ENCODE results near the gene RETREG3. TPM values are rescaled to one million over a fixed set of nuclear protein-coding genes. Genes with fewer than 3 reads are reported as not detected.
A peak's percentile ranks its signal among the peaks of the same experiment; 100 is the strongest.
"Not testable (repeated sequence)": the region's sequence is repeated elsewhere in the genome, so short reads cannot be mapped to it uniquely, and the experiment has no call there.

RETREG3 gene
- polyA plus RNA-seq, 4 donors = 8.4 to 42.3 (median 17.0) TPM

DNA sequence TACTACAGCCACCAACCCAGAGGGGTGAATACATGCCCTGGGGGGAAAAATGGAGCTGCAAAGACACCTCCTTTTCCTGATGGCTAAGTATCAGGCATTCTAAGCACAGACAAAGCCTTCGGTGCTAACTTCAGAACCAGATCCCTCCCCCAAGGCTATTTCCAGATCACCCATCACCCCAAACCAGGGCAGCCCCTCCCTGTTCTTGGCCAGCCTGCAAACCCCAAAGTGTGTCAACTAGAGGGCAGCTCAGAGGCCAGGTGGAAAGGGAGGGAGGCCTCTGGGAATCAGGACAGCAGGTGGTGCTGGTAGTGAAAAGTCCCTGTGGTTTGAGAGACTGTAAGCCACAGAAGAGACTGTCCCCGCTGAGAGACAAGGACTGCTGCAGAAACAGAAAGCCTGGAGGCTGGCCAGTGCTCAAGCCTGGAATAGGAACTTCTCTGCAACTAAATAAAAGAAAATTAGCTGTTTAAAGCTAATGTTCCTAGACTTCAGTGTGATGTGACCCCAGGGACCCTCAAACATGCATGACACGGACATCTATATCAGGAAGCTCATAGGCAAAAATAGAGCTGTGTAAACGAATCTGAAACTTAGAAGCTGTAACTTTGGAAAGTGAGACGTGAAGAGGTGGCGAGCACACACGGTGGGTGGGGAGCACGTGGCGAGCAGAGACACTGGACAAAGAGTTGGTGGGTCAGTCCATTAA, 9.4 kb upstream of the RETREG3 start:
- no peaks in the 10 kb centered on the region for H3K27me3 ChIP-seq (ENCODE audit: control insufficient read depth in 3 of 3, insufficient read depth in 3 of 3, low read length in 3 of 3)
- no peak overlapping the region for H3K4me3 ChIP-seq (ENCODE audit: low read depth in 1 of 3, low read length in 3 of 3)
- peak overlapping the region in 1 of 3 donors; percentile 14 for H3K27ac ChIP-seq (ENCODE audit: low read depth in 1 of 3, low read length in 2 of 3)
- DNase-seq (peak; percentile 34 to 76), FAIRE-seq (no peak)
- peaks cover 8 to 23% (median 9%) of the 10 kb centered on the region in 3 donors for H3K36me3 ChIP-seq (ENCODE audit: control insufficient read depth in 3 of 3, insufficient read depth in 2 of 3, low read depth in 1 of 3, low read length in 3 of 3)
- no peaks in the 10 kb centered on the region for H3K9me3 ChIP-seq (ENCODE audit: control insufficient read depth in 2 of 2, insufficient read depth in 1 of 2, low read depth in 1 of 2, low read length in 1 of 2)
- 15 to 26% (median 19%) methylated on average over 9 of the region's 9 CpGs for WGBS, 3 donors
- peaks cover 0 to 5% (median 0%) of the 10 kb centered on the region in 3 donors for H3K4me1 ChIP-seq (ENCODE audit: control insufficient read depth in 3 of 3, insufficient read depth in 2 of 3, low read depth in 1 of 3, low read length in 2 of 3)

DNA sequence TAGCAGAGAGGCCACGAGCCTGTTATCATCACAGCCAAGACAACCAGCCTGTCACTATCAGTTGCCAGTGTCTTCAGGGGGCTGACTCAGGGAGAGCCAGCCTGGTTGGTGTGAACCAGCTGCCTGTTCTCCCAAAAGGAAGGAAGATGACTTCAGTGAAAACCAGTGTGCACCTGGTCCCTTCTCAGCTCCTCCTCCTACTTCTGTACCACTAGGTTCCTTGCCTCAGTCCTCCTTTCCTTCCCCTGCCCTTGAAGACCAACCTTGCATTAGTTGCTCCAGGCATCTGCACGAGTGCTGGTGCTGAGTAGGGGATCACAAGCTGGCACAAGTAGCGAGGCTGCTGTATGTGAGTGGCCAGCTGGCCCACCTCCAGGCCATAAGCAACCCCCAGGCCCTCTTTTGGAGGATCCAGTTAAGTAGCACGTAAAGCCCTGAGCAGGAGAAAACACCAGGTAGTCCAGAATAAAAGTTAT, 8.8 kb upstream of the RETREG3 start:
- peak overlapping the region in 1 of 3 donors; percentile 4 for H3K27ac ChIP-seq (ENCODE audit: low read depth in 1 of 3, low read length in 2 of 3)
- WGBS, 3 donors = 61 to 72% (median 71%) methylated on average over 4 of the region's 4 CpGs
- no peak overlapping the region for H3K4me3 ChIP-seq (ENCODE audit: low read depth in 1 of 3, low read length in 3 of 3)
- H3K36me3 ChIP-seq (ENCODE audit: control insufficient read depth in 3 of 3, insufficient read depth in 2 of 3, low read depth in 1 of 3, low read length in 3 of 3) = peaks cover 8 to 29% (median 15%) of the 10 kb centered on the region in 3 donors
- H3K4me1 ChIP-seq (ENCODE audit: control insufficient read depth in 3 of 3, insufficient read depth in 2 of 3, low read depth in 1 of 3, low read length in 2 of 3) = peaks cover 0 to 5% (median 0%) of the 10 kb centered on the region in 3 donors
- DNase-seq (no peak), FAIRE-seq (no peak)
- no peaks in the 10 kb centered on the region for H3K9me3 ChIP-seq (ENCODE audit: control insufficient read depth in 2 of 2, insufficient read depth in 1 of 2, low read depth in 1 of 2, low read length in 1 of 2)
- no peaks in the 10 kb centered on the region for H3K27me3 ChIP-seq (ENCODE audit: control insufficient read depth in 3 of 3, insufficient read depth in 3 of 3, low read length in 3 of 3)

DNA sequence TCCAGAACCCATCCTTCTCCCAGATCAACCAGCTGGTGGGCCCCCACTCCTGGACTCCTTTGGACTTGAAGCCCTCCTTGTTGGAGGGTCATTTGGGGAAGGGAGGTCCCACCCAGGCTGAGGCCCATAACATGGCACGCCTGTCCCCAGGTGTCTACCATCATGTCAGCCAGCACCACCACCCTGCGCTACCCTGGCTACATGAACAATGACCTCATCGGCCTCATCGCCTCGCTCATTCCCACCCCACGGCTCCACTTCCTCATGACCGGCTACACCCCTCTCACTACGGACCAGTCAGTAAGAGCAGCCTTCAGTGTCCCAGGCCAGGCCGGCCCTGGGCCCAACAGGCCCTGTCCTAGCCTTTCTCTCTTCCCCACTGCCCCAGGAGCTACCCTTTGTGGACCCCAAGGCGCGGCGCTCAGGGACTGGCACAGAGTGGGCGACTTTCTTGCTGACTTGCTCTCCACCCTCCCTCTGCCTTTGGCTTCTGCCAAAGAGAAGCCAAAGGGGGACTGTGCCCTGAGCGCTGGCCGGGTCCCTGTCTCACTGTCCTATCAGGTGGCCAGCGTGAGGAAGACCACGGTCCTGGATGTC, 4.6 kb upstream of the RETREG3 start:
- no peaks in the 10 kb centered on the region for H3K27me3 ChIP-seq (ENCODE audit: control insufficient read depth in 3 of 3, insufficient read depth in 3 of 3, low read length in 3 of 3)
- no peak overlapping the region for H3K4me3 ChIP-seq (ENCODE audit: low read depth in 1 of 3, low read length in 3 of 3)
- H3K9me3 ChIP-seq (ENCODE audit: control insufficient read depth in 2 of 2, insufficient read depth in 1 of 2, low read depth in 1 of 2, low read length in 1 of 2) = no peaks in the 10 kb centered on the region
- H3K4me1 ChIP-seq (ENCODE audit: control insufficient read depth in 3 of 3, insufficient read depth in 2 of 3, low read depth in 1 of 3, low read length in 2 of 3) = peaks cover 0 to 10% (median 2%) of the 10 kb centered on the region in 3 donors
- H3K27ac ChIP-seq (ENCODE audit: low read depth in 1 of 3, low read length in 2 of 3) = no peak overlapping the region
- H3K36me3 ChIP-seq (ENCODE audit: control insufficient read depth in 3 of 3, insufficient read depth in 2 of 3, low read depth in 1 of 3, low read length in 3 of 3) = peaks cover 10 to 45% (median 15%) of the 10 kb centered on the region in 3 donors
- no peak for FAIRE-seq
- 95 to 98% (median 96%) methylated on average over 17 of the region's 17 CpGs for WGBS, 3 donors
- no peak for DNase-seq

DNA sequence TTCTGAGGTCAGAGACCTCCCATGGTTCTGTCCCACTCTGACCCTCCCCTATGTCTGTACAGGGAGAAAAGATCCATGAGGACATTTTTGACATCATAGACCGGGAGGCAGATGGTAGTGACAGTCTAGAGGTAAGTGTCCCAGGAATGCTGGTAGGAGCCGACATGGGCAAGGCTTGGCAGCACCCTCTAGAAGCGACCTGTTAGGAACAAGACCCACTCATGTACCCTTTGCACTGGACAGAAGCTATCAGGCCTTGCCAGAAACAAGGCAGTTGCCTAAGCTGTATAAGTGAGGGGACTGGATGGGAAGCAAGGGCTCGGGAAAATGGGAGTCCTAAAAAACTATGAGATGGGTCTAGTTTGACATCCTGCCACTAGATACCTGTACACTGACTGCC, 2.8 kb upstream of the RETREG3 start:
- no peaks in the 10 kb centered on the region for H3K9me3 ChIP-seq (ENCODE audit: control insufficient read depth in 2 of 2, insufficient read depth in 1 of 2, low read depth in 1 of 2, low read length in 1 of 2)
- no peak overlapping the region for H3K27ac ChIP-seq (ENCODE audit: low read depth in 1 of 3, low read length in 2 of 3)
- H3K4me3 ChIP-seq (ENCODE audit: low read depth in 1 of 3, low read length in 3 of 3) = no peak overlapping the region
- WGBS, 3 donors = 95 to 98% (median 95%) methylated on average over 4 of the region's 4 CpGs
- FAIRE-seq (no peak), DNase-seq (no peak)
- H3K27me3 ChIP-seq (ENCODE audit: control insufficient read depth in 3 of 3, insufficient read depth in 3 of 3, low read length in 3 of 3) = no peaks in the 10 kb centered on the region
- peaks cover 10 to 48% (median 15%) of the 10 kb centered on the region in 3 donors for H3K36me3 ChIP-seq (ENCODE audit: control insufficient read depth in 3 of 3, insufficient read depth in 2 of 3, low read depth in 1 of 3, low read length in 3 of 3)
- H3K4me1 ChIP-seq (ENCODE audit: control insufficient read depth in 3 of 3, insufficient read depth in 2 of 3, low read depth in 1 of 3, low read length in 2 of 3) = peaks cover 0 to 19% (median 6%) of the 10 kb centered on the region in 3 donors

DNA sequence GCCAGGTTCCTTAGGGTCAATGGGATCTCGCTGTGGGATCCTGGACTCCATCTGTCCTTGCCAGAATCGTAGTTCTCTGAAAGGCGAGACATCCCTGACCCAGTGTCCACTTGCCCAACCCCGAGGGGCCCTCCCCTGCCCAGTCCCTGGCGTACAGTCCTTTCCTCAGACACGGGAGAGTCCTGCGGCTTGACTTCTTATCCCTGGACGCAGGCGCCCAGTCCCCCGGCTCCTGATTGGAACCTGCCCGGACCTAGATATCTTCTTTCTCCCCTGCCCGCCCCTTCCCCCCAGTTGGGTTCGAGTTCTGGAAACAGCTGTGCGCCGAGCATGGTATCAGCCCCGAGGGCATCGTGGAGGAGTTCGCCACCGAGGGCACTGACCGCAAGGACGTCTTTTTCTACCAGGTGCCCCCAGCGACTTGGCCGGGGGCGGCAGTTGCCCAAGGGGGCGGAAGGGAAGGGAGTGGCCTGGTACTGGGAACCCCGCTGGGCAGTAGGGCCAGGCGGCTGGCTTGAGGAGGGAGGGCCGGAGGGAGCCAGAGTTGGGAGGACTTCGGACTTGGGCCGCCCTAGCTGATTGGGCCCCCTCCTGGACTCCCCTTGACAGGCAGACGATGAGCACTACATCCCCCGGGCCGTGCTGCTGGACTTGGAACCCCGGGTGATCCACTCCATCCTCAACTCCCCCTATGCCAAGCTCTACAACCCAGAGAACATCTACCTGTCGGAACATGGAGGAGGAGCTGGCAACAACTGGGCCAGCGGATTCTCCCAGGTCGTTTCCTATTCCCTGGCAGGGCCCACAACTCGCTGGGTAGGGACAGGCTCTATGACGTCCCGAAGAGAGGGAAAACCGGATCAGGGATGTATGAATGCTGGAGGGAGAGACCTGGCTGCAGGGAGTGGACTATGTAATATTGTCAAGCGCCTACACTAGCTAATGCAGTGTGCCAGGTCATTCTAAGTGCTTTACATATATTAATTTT, 934 bp upstream of the RETREG3 start:
- Histone ChIP-seq H3K27ac (ENCODE audit: low read depth in 1 of 3, low read length in 2 of 3) (peak overlapping the region; percentile 57 to 89 (median 83)), H3K4me1 (ENCODE audit: control insufficient read depth in 3 of 3, insufficient read depth in 2 of 3, low read depth in 1 of 3, low read length in 2 of 3) (peaks cover 0 to 21% (median 8%) of the 10 kb centered on the region in 3 donors), H3K36me3 (ENCODE audit: control insufficient read depth in 3 of 3, insufficient read depth in 2 of 3, low read depth in 1 of 3, low read length in 3 of 3) (peaks cover 4 to 40% (median 12%) of the 10 kb centered on the region in 3 donors), H3K4me3 (ENCODE audit: low read depth in 1 of 3, low read length in 3 of 3) (peak overlapping the region; percentile 68 to 82 (median 72))
- FAIRE-seq; H3K9me3 ChIP-seq (ENCODE audit: control insufficient read depth in 2 of 2, insufficient read depth in 1 of 2, low read depth in 1 of 2, low read length in 1 of 2); H3K27me3 ChIP-seq (ENCODE audit: control insufficient read depth in 3 of 3, insufficient read depth in 3 of 3, low read length in 3 of 3): not testable (repeated sequence)
- peak; percentile 22 to 43 for DNase-seq
- WGBS, 3 donors = 5 to 13% (median 12%) methylated on average over 27 to 35 of the region's 42 CpGs

DNA sequence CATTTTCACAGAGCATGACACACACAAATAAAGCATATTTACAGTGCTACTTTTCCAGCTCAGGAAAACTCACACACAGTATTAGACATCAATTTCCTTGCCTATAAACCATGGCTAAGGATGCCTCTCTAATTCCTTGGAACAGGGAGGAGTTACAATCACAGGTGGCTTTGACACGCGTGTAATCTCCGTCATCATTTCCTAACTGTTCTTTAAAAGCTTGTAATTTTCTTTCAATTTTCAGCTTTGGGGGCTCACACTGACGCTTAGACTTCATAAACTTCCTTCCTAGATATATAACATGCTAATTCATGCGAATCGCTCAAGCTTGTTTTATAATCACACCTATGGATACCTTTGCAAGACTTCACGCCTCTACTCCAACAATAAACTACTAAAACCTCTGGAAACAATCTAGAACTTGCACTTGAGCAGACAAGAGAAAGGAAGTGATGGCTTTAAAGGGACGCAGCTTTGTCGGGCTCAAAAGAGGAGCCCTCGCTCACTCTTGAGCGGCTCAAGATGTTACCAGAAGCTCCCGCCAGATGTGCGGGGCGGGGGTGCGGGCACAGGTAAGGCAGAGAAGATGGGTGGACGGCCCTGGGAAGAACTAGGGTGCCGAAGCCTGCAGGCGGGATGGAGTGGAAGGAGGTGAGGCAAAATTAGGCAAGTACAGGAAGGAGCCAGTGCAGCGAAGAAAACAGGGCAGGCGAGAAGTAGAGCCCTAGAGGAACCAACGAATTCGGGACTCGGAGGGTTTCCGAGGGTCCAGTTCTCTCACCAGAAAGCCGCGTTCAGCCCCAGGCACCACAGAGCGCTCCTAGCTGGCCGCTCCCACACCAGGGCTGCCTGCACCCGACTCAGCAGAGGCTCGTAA, 631 bp downstream of the RETREG3 start:
- FAIRE-seq = no peak

DNA sequence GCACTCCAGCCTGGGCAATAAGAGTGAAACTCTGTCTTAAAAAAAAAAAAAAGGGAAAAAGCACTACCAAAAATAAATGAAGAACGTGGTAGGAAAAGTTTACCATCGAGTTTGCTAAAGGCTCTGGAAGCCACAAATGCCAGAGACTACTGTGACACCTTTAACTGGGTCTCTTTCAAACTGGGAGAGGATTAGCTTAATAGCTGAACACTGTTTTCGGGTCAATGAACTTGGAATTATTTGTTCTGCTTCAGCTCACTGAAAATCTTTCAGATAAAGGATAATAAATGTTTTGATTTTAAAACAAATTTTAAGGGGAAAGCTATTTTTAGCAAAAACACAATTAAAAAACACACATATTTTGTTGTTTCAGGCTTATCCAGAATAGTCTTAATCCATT, 1.4 kb downstream of the RETREG3 start:
- no peak overlapping the region for H3K27ac ChIP-seq (ENCODE audit: low read depth in 1 of 3, low read length in 2 of 3)
- no peaks in the 10 kb centered on the region for H3K9me3 ChIP-seq (ENCODE audit: control insufficient read depth in 2 of 2, insufficient read depth in 1 of 2, low read depth in 1 of 2, low read length in 1 of 2)
- FAIRE-seq (no peak), DNase-seq (no peak)
- peaks cover 0 to 22% (median 2%) of the 10 kb centered on the region in 3 donors for H3K36me3 ChIP-seq (ENCODE audit: control insufficient read depth in 3 of 3, insufficient read depth in 2 of 3, low read depth in 1 of 3, low read length in 3 of 3)
- peaks cover 0 to 21% (median 8%) of the 10 kb centered on the region in 3 donors for H3K4me1 ChIP-seq (ENCODE audit: control insufficient read depth in 3 of 3, insufficient read depth in 2 of 3, low read depth in 1 of 3, low read length in 2 of 3)
- H3K27me3 ChIP-seq (ENCODE audit: control insufficient read depth in 3 of 3, insufficient read depth in 3 of 3, low read length in 3 of 3) = no peaks in the 10 kb centered on the region
- H3K4me3 ChIP-seq (ENCODE audit: low read depth in 1 of 3, low read length in 3 of 3) = peak overlapping the region in 2 of 3 donors; percentile 69 to 100
- 40 to 53% (median 50%) methylated on average over 3 of the region's 3 CpGs for WGBS, 3 donors

More for the DNA sequence above, 631 bp downstream of the RETREG3 start:
- peak; percentile 18 to 43 for DNase-seq
- 0% methylated on average over 29 to 30 of the region's 30 CpGs for WGBS, 3 donors
- H3K36me3 ChIP-seq (ENCODE audit: control insufficient read depth in 3 of 3, insufficient read depth in 2 of 3, low read depth in 1 of 3, low read length in 3 of 3) = peaks cover 2 to 29% (median 5%) of the 10 kb centered on the region in 3 donors
- peak overlapping the region; percentile 77 to 95 (median 86) for H3K27ac ChIP-seq (ENCODE audit: low read depth in 1 of 3, low read length in 2 of 3)
- no peaks in the 10 kb centered on the region for H3K9me3 ChIP-seq (ENCODE audit: control insufficient read depth in 2 of 2, insufficient read depth in 1 of 2, low read depth in 1 of 2, low read length in 1 of 2)
- peak overlapping the region; percentile 64 to 100 (median 69) for H3K4me3 ChIP-seq (ENCODE audit: low read depth in 1 of 3, low read length in 3 of 3)
- peaks cover 0 to 21% (median 8%) of the 10 kb centered on the region in 3 donors for H3K4me1 ChIP-seq (ENCODE audit: control insufficient read depth in 3 of 3, insufficient read depth in 2 of 3, low read depth in 1 of 3, low read length in 2 of 3)
- H3K27me3 ChIP-seq (ENCODE audit: control insufficient read depth in 3 of 3, insufficient read depth in 3 of 3, low read length in 3 of 3) = no peaks in the 10 kb centered on the region
